HG03135 (cell line): ENCODE measurements around the gene BMPER.

ENCODE experiments used
- ATAC-seq: cut with Tn5 transposase; IDR thresholded peaks from one replicate; pipeline ENCODE4 v1.9.1; 2021; ENCODE audit warnings: mild to moderate bottlenecking, moderate library complexity; ENCODE audit not compliant: unreplicated experiment

Gene BMPER

DNA sequence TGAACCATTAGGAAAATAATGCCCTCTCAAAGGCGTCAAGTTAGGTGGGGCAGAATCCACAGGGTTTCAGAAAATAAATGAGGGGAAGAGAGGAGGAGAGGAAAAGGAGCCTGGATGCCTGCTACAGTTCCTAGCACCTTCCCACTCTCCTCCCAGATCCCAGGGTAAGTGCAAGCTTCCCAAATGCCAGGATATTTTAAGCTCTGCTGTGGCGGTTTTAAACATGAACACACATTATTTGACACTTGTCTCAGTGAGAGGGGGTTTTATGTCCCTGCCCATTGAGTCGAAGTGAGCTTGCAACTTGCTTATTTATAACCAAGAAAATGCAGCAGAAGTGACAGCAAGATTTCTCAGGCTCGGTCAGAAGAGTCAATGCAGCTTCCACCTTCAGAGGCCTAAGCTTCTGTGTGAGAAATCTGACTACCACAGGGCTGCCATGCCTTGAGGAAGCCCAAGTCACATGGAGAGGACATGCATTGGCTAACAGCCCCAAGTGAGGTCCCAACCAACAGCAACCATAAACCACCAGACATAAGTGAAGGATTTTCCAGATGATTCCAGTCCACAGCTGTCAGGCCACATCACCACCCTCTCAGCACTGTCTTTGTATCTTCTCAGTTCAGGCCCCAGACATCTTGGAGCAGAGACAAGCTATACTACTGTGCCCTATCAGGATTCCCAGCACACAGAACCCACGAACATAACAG, 17.9 kb upstream of the BMPER start:
- no peak for ATAC-seq

DNA sequence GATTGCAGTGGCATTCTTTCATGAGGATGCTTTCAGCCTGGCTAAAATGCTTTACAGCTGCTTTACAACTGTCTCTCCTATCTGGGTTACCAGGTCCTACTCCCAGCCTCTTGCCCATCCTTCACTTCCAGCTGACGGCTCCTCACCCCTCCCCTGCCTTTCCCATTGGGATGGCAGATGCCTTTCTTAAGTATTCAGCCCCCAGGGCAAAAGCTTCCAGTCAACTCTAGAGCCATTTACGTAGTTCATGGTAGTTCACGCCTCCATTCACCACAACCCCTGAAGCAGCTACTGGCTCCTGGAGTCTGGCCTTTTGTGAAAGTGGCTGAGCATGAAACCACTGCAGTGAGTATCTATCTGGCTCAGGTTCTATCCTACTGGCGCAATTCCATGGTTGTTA, 17.2 kb upstream of the BMPER start:
- ATAC-seq: no peak

DNA sequence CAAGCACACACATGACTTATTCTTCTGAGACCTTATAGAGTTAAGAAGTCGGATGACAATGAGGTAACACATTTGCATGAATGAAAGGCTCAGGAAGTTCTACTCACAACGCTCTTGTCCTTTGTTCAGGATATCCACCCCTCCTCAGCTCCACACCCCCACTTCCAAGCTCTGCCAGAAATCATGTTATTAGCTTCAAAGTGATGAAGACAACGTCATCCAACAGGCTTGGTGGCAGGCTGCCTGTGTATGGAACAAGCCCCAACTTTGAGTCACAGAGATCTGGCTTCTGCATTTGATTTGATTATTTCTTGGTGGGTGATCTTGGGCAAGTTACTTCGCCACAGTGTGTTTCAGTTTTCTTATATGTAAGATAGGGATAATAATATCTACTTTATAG, 12.4 kb upstream of the BMPER start:
- ATAC-seq: no peak

DNA sequence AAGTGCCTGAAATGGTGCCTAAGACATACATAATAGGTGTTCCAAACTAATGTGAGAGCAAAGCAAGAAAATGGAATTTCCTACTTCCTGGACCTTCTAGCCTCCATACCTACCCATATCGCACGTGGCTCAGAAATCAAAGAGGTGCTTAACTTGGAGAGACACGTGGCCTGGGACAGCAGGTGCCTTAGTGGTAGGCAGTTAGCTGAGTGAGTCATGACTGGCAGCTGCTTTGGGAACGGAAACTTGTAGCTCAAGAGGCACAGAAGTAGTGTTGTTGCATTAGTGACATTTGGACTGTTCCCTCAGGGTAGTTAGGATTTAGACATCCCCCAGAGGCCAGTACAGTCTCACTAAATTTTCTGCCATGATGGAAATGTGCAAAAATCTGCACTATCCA, 12.0 kb upstream of the BMPER start:
- ATAC-seq: no peak

DNA sequence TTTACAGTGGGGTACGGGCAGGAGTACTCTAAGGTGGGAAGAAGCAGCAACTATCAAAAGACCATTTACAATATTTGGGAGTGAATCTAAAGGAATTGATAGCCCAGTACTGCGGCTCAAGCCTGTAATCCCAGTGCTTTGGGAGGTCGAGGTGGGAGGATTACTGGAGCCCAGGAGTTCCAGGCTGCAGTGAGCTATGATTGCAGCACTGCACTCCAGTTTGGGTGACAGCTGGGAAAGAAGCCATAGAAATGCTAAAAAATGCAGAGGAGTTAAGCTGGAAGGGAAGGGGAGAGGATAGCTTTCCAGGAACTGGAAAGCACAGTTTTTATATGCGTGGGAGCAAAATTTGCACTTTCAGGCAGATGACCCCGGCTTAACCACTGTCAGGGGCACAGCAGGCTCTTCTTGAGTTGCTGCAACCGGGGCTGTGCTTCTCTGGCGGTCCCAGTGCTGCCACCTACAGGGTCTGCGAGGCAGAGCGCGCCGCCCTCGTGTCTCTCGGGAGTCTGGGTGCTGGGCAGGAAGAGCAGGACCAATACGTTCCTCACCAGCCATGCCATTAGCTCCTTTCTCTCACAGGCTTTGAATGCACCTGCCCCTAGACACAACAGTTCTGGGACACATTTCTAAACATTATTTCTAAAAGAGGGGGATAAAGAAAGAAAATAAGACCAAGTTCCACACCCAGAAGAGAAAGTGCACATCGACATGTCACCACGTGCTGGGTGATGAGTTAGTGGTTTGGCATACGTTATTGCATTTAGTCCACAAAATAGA, 10.1 kb upstream of the BMPER start:
- peak; percentile 100 for ATAC-seq

DNA sequence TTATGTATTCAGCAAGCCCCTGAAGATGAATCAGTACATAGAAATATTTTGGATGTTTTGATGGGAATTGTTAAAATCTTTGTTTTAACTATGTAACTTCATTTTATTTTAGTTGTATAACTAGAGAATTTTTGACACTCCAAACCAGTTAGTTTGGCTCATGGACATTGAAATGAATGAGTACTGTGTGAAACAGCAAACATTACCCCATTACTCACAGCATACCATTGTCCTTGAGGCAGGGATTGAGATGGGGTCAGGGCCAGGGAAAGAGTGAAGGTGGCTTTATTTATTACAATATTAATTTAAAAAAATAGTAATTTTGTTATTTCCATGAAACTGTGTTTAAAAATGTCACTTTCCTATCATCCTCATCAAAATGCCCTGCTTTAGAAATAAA, 4.8 kb upstream of the BMPER start:
- no peak for ATAC-seq

DNA sequence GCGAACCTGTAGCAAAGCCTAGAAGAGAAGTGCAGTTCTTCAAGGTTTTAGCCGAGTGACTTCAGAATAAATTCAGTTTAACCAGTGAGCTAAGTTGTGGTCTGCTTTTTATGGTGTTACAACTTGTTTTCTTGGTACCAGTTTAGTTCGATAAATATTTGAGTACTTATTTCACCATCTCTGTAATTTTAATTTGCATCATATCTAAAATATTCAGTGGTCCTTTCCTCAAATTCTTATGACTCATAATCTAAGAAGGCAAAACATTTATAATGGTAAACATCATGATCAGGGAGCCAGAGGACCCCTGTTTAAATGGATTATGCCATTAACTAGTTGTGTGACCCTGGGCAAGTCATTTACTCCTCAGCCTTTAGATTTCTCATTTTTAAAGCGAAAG, 4.1 kb upstream of the BMPER start:
- no peak for ATAC-seq

DNA sequence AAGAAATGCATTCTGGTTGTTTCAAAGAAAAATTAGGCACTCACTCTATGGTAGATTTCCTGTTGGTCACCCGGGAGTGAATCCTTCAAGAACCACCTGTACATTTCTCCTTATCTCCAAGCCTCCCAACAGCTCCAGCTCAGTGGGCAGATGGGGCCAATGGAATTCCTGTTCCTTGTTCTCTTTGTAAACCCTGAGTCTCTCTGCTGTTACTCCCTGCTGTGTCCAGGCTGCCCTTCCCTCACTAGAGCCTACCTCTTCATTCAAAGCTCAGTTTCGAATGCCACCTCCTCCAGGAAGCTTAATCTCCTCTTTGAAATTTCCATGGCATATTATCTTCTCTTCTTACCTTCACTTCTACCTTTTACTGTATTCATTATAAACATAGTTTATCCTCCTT, 3.5 kb upstream of the BMPER start:
- no peak for ATAC-seq

DNA sequence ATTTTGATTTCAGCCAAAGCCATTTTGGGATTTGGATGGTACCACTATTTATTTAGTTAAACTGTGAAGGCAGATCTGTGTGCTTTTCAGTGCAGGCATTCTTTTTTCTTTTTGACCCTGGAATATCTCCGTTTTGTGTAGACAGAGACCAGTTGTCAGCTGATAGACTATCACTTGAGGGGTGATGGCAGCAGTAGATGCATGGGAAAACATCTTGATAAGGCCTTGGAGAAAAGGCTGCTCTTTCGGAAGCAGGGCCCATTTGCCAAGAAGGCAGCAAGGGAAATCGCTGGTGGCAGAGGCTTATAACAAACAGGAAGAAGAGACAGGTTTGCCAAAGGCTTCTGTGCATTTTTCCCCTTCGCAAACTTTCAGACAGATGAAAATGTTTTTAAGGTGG, 2.6 kb upstream of the BMPER start:
- no peak for ATAC-seq

DNA sequence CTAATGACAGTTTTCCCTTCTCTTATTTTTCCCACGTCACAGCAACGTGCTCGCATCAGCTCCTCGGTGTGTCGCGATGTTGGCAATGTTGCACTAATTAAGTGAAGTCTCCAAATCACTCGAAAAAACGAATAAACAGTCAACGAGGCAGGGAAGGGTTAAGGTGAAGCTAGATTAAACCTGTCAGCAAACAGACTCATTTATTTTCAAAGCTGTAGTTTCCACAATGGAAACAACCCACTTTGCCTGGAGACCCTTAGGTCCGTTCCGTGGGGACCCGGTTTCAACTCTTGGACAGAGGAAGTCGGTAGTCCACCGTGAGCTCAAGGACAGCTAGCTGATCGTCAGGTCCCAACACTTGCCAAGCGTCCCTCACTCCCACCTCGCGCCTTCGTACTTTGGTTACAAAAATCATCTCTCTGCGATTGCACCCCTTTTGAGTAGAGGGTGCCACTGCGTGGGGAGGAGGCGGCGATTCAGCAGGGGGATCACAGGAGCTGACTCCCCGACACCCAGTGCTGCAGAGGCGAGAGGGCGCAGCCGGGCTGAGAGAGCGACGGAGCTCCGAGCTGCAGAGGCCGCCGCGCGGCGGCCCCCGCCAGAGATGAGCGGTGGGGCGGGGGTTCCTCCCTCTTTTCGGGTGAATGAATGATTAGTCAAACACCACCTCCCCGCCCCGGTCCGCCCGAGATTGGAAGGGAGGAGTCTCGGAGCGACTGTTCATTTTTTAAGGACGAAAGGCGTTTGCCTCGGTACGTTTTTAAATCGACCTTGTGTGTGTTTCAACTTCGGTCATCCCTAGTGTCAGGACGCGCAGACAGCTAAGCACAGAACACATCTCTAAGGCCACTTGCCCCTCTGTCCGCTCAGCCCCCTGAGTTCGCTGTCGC, 1.3 kb upstream of the BMPER start:
- ATAC-seq: no peak

DNA sequence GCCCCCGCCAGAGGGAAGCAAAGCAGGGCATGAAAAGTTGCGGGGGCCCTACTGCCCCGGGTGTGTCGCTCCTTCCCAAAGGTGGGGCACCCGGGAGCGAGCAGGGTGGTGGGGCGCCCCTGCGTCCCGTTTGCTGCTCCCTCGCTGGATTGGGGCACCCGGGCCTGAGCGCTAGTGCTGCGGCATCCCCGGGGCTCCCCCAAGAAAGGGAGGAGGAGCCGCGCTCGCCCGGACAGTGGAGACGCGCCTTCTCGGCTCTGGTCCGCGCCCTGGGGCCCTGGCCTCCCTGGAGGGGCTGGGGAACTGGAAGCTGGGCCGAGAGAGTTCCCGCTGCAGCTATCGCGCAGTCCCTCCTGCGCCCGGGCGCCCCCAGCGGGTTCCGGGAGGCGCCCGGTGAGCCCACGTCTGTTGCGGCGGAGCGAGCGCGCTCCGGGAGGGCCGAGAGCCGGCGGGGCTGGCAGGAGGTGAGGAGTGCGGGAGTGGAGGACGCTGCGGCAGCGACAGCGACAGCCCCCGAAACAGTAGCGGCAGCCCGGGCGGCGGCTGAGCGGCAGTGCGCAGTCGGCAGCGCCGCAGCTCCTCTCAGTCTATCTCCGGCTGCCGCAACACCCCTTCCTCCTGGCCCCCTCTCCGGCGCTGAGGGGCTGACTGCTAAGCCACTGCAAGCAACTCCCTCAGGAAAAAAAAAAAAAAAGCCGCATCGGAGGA, 504 bp upstream of the BMPER start:
- no peak for ATAC-seq

DNA sequence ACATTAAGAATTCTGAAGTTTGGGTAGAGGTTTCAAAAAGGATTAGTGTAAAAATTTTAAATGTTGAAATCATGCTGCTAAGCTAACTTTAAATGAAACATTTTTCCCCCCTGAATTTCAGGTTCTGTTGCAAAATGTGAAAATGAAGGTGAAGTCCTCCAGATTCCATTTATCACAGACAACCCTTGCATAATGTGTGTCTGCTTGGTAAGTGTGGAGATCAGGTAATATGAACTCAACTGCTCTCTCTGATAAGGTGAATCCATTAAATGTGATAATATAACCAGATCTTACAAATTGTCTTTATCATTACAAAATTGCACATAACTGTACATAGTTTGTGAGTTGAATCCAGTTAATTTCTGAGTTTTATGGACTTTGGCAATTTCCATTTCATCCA, 1.4 kb downstream of the BMPER start:
- no peak for ATAC-seq

DNA sequence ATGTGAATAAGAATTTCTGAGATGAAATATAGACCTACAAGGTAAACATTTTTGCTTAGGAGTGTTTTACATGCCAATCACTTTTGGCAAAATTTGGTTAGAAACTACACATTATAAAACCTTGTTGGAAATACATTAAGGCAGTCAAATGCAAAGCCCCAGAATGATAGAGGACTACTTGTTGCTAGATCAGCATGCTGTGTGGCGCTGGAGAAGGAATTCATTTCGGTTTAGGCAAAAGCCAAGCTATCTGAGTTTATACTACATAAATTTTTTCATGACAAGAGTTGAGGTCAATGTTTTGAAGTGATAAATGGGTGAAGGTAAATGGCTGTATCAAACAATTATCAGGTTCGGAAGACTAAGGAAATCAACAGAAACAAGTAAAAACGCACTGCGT, 2.3 kb downstream of the BMPER start:
- no peak for ATAC-seq

DNA sequence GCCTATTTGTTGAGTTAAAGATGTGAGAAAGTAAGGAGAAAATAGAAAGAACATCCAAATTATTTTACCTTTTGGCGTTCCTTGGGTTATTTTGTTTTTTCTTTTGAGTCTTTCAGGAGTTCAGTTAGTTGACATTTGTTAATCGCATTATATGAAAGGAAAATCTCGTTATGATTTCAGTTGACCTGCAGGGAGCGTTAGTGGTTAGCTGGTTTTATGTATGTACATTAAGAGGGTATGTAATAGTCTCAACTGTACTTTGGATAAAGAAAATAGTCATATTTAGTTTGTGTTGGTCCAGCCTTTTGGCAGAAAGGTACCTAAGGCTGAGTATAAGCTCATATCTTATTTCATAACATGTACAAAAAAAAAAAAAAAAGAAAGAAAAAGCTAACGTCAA, 4.0 kb downstream of the BMPER start:
- ATAC-seq: no peak

DNA sequence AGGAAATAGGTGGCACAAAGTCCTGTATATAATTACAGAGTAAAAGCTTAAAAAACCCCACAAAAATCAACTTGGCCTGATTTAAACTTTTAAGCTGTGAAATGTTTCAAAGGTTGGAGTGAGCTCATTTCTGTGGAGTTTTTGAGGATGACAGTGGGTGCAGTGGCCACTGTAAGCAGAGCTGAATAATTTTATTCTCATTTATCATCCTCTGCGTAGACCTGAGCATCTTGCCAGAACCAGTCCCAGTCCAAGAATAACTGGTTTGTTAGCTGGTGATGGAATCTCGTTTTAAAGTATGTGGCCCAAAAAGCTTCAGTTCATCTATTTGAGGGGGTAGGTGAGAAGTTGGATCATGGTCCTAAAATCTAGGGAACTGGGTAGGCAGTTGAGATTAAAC, 4.4 kb downstream of the BMPER start:
- ATAC-seq: no peak

DNA sequence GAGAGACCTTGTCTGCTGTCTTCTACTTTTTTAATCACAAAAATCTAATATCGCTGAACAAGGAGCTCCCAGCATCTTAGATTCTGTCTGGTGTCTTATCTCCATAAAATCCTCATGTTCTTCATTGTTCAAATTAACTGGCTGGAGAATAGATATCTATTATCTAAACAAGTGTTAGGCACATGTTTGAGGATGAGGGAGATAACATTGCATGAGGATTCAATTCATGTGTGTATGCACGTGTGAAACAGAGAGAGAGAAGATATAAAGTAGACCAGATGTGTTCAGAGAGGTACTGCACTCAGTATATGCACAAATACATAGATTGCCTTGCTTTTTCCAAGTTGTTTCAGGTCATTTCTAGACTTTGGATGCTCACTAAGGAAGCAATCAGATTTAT, 5.4 kb downstream of the BMPER start:
- no peak for ATAC-seq

DNA sequence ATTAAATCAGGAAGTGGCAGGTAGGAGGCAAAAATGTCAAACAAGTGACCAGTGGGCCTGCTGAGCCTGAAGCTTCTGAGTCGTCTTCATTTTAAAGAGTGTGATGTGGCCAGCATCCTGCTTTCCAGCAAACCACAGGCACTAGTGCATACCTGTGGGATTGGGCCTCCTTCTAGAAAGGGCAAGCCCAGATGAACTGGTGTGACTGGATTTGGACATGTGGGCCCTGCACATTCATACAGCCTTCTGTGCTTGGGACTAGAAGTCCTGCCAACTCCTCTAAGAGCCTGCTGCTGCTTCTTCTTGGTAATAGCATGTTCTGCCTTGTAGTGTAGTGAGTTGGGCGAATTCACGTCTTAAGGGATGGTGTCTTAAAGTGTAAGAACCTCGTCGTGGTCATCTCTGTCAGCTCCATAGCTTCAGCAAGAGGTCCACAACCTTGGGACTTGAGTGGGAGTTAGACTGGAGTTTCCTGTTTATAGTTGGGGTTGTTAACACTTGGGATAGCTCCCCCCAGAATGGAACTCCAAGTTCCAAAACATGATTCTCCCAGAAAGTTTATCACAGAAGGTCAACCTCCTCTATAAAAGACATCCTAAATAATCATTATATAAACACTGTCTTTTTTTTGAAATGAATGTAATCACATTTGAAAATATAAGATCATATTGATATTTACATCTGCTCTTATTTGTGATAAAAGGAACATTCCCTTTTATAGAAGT, 11.2 kb downstream of the BMPER start:
- no peak for ATAC-seq

DNA sequence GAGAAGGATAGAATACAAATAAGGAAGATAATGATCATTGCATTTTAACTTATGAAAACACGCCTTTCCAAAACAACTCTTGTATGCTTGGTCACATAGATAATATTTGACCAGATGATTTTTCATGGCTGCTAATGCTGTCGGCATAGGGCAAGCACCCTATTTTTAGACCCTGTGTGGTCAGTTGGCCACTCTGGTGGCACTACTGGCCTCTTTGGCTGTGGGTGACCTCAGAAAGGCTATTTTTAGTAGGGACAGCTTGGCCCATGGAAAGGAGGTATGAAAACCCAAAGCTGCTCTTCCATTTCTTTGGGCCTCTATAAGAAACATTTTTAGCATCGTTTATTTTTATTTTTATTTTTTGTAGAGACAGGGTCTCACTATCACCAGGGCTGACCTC, 12.3 kb downstream of the BMPER start:
- ATAC-seq: no peak

DNA sequence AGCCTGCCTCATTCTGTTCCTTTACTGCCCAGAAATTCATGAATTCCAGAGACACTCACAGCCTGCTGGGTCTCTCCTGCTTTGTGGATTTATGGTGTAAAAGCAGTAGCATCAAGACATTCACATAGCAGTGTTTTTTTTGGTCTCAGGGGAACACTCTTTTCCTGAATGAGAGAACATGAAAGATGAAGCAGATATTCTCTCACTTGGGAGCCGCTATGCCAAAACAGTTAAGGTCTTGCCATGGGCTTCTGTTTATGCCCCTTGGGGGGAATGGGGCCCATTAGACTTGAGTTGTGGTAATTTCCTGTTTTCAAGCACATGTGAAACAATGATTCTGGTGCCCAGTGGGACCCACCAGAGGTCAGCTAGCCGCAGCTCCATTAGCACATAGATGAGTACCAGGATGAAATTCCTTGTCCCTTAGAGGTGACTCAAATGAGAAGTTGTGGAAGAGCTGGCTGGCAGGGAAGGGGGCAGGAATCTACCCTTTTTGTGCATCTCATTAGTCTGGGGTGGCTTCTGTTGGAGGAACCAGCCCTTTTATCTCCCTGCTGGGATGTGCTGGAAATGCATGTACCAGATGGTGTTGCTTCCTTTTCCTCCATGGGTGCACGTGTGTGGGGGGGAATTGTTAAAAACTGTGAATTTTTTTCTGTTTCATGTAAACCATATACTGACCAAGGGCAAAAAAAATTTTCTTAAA, 13.3 kb downstream of the BMPER start:
- ATAC-seq: no peak

DNA sequence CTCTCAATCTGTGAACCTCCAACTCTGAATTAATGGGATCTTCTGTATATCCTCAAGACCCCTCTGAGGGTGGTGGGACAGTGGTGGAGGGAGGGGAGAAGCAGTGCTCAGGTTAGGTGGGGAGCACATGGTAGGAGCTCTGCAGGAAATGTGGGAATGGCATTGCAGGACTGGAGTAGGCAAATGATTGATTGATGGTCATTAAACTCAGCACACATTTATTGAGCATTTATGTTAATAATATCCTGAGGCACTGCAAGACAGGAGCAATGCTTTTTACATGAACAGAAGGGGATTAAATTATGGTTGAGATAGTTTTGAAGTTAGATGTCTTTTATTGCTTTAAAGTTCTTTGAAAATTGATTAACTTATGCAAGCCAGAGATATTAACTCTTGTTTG, 14.1 kb downstream of the BMPER start:
- ATAC-seq: no peak
